Metanephros (tissue), 2 donors: ENCODE measurements around the gene IKZF1. TPM values are rescaled to one million over a fixed set of nuclear protein-coding genes. Genes with fewer than 3 reads are reported as not detected.

Experiments used
- small RNA-seq: library from RNA; depleted of rRNA; stranded (forward); fragments of <200 nt; gene quantifications from one replicate; pipeline ENCODE3, GENCODE V24; 2014; ENCODE audit warnings: low replicate concordance
- total RNA-seq: library from RNA; depleted of rRNA; stranded (reverse); fragments of >200 nt; gene quantifications from one replicate; pipeline ENCODE4 v1.2.3, GENCODE V29; 2014

The IKZF1 gene
- total RNA-seq = 12.7 TPM

DNA sequence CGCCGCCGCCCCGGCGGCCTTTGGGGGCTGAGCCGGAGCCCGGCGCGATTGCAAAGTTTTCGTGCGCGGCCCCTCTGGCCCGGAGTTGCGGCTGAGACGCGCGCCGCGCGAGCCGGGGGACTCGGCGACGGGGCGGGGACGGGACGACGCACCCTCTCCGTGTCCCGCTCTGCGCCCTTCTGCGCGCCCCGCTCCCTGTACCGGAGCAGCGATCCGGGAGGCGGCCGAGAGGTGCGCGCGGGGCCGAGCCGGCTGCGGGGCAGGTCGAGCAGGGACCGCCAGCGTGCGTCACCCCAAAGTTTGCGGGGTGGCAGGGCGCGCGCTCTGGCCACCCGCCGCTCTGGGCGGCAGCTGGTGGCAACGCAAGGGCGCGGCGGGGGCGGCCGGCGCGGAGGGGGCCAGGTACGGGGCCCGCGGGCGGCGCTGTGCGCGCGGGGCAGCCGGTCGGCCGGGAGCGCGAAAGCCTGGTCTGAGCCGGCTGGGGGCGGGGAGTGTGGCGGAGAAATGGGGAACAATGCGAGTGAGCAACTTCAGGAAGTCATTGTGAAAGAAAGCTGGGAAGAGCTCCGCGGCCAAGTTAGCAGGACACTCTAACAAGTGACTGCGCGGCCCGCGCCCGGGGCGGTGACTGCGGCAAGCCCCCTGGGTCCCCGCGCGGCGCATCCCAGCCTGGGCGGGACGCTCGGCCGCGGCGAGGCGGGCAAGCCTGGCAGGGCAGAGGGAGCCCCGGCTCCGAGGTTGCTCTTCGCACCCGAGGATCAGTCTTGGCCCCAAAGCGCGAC lies at the start of gene IKZF1:
TSS of gene IKZF1 (plus strand) at position 588 of the 782 bp plus-strand sequence. CDS start 14,346 bp downstream, outside the sequence.

DNA sequence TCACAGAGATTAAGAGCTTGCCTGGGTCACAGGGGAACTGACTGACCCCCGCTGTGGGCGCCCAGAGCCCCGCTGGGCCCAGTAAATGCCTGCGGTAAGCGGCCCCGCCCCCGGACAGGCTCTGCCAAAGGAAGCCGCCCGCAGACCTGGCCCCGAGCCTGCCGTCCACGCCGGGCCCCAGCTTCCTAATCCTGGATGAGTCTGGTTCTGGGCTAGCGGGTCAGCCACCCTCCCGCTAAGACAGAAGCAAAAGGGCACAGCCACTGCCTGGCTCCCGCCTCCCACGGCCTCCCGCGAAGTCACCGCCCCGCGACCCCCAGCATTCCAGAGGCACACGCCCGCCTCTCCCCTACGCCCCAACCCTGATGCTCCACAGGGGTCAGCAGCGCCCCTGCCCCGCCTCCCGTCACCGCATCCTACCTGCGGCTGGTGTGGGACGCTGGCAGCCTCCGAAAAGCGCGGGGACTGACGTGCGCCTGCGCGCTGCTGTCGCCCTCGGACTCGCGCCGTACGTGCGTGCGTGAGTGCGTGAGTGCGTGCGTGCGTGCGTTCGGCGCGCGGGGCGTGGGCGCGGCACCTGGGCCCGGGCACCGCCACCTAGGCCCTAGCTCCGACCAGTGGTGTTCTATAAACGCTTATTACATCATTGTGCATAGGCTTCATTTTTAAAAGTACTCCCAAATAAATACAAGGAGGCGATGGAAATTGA lies 145.5 kb downstream of the IKZF1 start, which contains the start of gene FIGNL1:
TSS of gene FIGNL1 (minus strand) at position 470 of the 709 bp plus-strand sequence. CDS start 3,063 bp downstream, outside the sequence.

Small RNA genes lying within 50 kb of the gene (small RNA-seq; reads per million reads assigned to genes)
- not detected for gene RNU6-1091P

Other genes with a start within 250 kb of the IKZF1 start
- gene ZPBP, start 211.5 kb upstream of the IKZF1 start, total RNA-seq = 0.88 TPM
- 22.5 TPM for gene FIGNL1, start 145.6 kb downstream of the IKZF1 start, total RNA-seq